Bronchial epithelial cell (primary cell): ENCODE results near the gene FBXO42. TPM values are rescaled to one million over a fixed set of nuclear protein-coding genes. Genes with fewer than 3 reads are reported as not detected.
A peak's percentile ranks its signal among the peaks of the same experiment; 100 is the strongest.

Source experiments
- DNase-seq: peaks from one replicate; pipeline ENCODE4 v3.0.0-alpha.2; 2010; ENCODE audit warnings: low read depth
- FAIRE-seq: peaks from 2 replicates; lab custom pipeline; 2011; peaks lifted over from hg19 to GRCh38; lab: Jason Lieb, UNC
- H3K27me3 ChIP-seq: 2 replicates; pipeline ENCODE4 v1.5.1; 2011; ENCODE audit warnings: low read length; ENCODE audit not compliant: control insufficient read depth, insufficient read depth
- H3K36me3 ChIP-seq: 2 replicates; pipeline ENCODE4 v1.5.1; 2011; ENCODE audit warnings: low read length; ENCODE audit not compliant: control insufficient read depth, insufficient read depth
- H3K4me3 ChIP-seq: 2 replicates; pipeline ENCODE4 v1.5.1; 2011; ENCODE audit warnings: mild to moderate bottlenecking, low read depth, low read length, control low read depth
- CTCF ChIP-seq: IDR thresholded peaks from 2 replicates; pipeline ENCODE4 v1.5.1; 2011; ENCODE audit warnings: mild to moderate bottlenecking, moderate library complexity, low read length, control low read depth, inconsistent platforms; ENCODE audit not compliant: insufficient read depth, severe bottlenecking
- total RNA-seq: library from RNA; depleted of rRNA; stranded (reverse); fragments of >200 nt; gene quantifications from 2 replicates; pipeline ENCODE4 v1.2.1, GENCODE V29; 2014

Gene FBXO42
- total RNA-seq, 1 donor from 2014 or later, result 10.8 TPM

- H3K36me3 ChIP-seq, result peaks cover 9% of the 10 kb centered on the region
- TF ChIP-seq CTCF, result no peak
- no peaks in the 10 kb centered on the region for H3K27me3 ChIP-seq
- FAIRE-seq (no peak), DNase-seq (no peak)
- no peak overlapping the region for H3K4me3 ChIP-seq
These were observed 49.3 kb downstream of the FBXO42 start for GRCh38 chr1:16302709-16303627.

GRCh38 chr1:16300436-16300835, 51.8 kb downstream of the FBXO42 start:
- Histone ChIP-seq H3K27me3 (no peaks in the 10 kb centered on the region), H3K36me3 (peaks cover 9% of the 10 kb centered on the region), H3K4me3 (no peak overlapping the region)
- TF ChIP-seq CTCF, result no peak
- DNase-seq, result peak; percentile 98
- no peak for FAIRE-seq

GRCh38 chr1:16298653-16299052, 53.6 kb downstream of the FBXO42 start:
- H3K4me3 ChIP-seq, result no peak overlapping the region
- DNase-seq (no peak), FAIRE-seq (no peak)
- no peak for TF ChIP-seq CTCF
- H3K27me3 ChIP-seq, result no peaks in the 10 kb centered on the region
- H3K36me3 ChIP-seq, result peaks cover 6% of the 10 kb centered on the region

- peaks cover 4% of the 10 kb centered on the region for H3K36me3 ChIP-seq
- no peak for TF ChIP-seq CTCF
- DNase-seq (no peak), FAIRE-seq (no peak)
- H3K4me3 ChIP-seq, result no peak overlapping the region
- H3K27me3 ChIP-seq, result no peaks in the 10 kb centered on the region
These were observed 55.6 kb downstream of the FBXO42 start for GRCh38 chr1:16296643-16297042.

GRCh38 chr1:16294219-16295212, 57.8 kb downstream of the FBXO42 start:
- H3K4me3 ChIP-seq, result no peak overlapping the region
- FAIRE-seq (no peak), DNase-seq (peak; percentile 64)
- no peaks in the 10 kb centered on the region for H3K27me3 ChIP-seq
- H3K36me3 ChIP-seq, result peaks cover 4% of the 10 kb centered on the region
- no peak for TF ChIP-seq CTCF
